COR-L47 (cell line): Measurements from ENCODE around the gene BMF.

Experiments
- DNase-seq: peaks from one replicate; lab custom pipeline; 2025; lab: John Stamatoyannopoulos, UW

The BMF gene

DNA sequence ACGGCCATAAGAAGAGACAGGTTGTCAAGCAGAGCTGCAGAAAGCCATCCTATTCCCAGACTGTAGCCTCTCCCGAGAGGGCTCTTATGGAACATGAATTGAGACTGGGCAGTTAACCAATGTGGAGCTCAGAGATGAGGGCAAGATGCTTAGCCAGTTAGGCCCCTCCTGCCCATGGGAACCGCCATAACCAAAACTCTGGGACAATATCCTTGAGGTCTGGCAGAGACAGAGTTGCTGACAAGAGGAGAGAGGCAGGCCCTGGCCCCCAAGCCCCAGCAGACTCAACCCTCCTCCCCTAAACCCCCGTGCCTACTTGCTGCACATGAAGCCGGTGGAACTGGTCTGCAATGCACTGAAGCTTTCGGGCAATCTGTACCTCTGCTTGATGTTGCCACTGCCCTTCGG lies 4.8 kb downstream of the BMF start:
- no peak for DNase-seq

DNA sequence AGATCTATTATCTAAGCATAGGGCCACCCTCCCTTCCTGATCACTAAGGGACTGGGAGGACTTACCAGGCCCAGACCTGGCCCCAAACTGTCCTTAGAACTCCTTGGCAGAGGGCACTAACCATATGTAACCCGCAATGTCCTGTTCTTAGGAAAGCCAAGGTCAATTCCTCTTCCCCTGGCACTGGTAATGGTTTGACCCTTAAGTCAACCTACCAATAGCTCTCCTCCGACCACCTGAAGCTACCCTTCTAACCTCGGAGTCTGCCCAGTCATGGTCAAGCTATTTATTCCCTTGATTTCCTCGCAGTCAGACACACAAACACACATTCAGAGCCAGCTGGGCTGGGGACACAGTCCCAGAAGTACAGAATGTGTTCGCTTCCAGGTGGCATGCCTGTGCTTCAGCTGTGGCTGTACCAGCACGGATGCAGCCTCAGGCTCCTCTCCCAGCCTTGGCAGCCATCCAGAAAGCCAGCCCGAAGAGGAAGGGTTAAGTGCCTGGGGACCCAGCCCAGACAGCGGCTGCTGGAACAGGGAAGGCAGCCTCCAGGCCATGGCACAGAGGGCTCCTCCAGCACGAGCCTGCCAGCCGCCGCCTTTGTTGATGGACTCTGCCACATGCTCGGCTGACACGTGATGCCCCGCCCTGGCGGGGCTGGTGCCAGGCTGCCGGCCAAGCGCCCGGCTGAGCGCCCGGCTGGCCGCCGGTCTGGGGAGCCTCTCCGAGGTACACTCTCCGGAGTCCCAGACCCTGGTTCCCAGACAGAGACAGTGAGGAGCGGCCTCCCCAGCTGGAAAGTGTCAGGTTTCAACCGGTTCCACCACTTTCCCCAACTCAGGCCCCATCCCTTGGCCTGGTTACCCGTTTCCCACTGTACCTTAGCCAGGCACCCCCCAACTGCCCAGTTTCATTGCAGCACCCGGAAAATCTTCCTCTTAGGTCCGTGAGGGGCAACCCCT lies 5.5 kb downstream of the BMF start:
- peak; percentile 97 for DNase-seq

DNA sequence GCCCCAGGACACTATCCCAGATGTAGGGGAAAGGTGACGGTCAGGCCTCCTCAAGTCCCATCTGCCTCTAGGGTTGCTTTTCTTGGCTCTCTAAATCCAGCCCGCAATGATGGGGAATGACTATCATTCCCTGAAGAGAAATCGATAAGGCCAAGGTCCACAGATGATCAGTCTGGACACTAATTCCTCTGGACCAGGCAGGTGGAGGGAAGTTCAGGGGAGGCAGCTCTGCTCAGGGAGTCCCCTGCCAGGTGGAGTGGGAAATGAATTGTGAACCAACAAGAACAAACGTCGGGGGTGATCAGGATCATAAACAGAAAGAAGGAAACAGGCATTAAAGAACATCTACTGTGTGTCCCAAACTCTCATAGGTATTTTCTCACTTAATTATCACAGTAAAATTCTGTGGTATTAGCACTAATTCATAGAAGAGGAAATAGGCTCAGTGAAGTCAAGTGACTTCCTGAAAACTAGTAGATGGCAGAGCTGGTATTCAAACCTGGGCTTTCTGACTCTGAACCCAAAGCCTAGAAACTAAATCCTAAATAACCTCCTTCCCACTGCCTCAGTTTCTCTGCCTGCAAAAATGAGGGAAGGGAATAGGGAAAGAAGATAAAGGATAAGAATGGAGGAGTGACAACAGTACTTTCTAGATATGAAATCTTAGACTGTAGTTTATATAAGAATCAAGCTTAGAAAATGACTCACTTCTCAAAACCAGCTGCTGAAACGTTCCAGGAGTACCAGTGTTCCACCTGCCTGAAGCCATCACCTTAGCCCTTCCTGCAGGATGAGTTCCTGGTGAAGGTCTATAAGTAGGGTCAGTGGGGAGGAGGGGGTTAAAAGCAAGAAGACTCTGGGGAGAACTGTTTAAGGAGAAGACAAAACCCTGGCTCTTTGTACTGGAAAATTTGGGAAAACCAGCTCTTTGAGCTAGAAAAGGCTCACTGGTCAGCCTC lies 7.5 kb downstream of the BMF start:
- no peak for DNase-seq

DNA sequence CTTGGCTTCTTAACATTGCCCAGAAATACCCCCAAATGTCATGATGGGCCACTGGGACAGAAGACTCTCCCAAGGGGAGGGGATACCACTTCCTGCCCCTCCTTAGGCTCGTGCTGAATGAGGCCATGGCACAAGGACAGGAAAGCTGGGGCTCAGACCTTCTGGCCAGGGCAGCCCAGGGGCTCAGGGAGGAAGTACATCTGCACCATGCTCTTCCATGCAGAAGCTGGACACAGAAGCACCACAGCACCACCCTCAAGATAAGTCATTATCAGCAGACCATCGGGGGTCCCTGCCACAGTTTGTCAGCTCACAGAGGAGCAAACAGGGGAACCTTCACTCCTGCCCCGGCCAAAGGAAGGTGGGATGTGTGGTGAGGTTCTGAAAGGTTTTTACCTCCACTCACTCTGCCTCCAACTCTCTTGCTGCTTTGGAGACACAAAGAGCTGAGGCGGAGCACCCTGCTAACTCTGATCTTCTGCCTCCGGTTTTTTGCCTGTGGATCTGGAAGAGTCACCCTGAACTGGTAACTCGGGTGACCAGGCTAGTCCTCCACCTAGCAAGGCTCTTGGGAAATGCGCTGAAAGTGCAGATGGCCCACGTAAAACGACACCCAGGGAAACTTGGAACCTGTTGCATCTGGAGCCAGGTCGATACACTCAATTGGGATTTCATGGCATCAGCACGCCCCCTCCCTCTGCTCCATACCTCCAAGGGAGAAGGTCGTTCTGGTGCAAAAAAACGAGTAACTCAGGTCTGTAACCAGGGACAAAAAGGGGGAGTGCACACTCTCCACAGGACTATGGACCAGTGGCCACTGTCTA lies 8.3 kb downstream of the BMF start:
- no peak for DNase-seq

DNA sequence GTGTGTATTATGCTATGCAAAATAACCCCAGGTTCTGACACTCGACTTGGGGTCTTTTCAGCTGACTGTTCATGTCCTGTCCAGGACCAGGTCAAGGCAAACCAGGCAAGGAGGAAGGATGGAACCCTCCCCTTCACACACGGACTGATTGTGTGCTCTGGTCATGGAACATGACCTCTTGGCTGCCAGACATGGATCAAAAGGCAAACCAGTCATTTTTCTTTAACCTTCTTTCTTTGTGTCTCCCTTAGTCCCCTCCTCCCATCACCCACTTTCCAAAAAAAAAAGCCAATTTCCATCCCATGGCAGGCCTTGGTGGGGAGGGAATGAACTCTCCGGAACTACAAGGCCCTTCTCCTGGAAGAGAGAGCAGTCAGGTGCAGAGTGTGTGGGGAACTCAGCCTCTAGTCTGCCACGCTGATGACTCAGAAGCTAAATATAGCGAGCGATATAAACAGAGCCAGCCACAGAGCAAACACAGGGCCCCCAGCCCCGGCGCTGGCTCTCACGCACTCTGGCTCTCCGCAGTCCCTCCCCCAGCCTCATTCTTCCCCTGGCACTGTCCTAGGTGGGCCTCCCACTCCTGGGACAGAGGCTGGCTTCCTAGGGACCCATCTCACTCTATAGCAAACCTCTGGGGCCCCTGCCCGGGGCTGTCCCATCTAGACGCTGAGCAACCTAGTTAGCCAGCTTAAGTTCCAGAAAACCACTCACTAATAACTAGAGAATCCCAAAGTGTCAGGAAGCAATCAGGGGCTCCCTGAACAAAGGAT lies 10.0 kb downstream of the BMF start:
- peak; percentile 83 for DNase-seq

DNA sequence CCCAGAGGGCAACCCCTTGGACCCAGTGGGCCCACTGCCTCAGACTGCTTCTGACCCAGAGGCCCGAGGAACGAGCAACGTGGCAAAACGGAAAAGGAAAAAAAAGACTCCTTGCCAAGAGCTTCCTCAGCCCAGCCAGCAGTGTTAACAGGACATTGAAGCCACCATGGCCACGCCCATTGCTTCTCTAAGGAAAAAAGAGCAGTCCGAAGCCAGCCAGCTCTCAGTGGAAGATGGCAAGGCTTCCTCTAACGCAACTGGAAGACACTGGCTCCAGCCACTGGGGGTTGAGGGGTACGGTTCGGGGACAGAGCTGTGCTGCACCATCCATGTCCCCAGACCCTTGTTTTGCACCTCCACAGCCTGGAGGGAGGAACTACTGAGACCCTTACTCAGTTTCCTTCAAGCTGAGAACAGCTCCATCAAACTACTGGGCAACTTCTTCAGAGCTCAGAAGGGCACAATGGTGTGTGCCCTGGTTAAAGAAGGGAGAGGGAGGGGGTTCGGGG lies 10.7 kb downstream of the BMF start:
- DNase-seq, result no peak

DNA sequence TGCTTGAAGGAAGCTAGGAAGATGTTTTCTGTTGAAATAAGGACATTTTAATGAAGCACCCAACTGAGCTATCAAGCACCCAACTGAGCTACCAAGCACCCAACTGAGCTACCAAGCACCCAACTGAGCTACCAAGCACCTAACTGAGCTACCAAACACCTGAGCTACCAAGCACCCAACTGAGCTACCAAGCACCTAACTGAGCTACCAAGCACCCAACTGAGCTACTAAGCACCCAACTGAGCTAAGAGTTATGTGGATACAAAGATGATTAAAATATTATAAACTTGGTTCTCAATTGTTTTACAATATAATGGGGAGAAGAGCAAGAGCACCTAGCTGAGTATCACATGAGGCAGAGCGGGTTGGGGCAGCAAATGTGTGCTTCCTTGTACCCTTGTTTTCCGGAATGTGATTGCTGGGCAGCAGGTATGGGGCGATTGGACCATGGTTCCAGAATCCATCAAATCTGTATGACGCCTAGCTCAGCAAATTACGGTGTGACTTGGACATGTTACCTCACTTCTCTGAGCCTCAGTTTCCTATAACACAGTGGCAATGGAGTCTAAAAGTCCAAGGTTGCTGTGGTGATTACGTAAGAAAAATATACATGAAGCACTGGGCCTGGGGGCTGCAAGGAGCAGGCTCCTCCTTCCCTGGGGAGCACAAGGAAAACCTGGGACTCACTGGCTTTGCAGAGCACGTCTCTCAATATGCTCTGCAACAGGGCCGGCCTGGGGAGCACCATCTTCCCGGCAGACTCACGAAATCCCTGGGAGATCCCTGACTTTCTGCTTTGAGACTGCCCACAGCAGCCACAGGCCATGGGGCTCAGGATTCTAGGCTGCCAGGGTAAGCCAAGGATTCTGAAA lies 11.3 kb downstream of the BMF start:
- no peak for DNase-seq

DNA sequence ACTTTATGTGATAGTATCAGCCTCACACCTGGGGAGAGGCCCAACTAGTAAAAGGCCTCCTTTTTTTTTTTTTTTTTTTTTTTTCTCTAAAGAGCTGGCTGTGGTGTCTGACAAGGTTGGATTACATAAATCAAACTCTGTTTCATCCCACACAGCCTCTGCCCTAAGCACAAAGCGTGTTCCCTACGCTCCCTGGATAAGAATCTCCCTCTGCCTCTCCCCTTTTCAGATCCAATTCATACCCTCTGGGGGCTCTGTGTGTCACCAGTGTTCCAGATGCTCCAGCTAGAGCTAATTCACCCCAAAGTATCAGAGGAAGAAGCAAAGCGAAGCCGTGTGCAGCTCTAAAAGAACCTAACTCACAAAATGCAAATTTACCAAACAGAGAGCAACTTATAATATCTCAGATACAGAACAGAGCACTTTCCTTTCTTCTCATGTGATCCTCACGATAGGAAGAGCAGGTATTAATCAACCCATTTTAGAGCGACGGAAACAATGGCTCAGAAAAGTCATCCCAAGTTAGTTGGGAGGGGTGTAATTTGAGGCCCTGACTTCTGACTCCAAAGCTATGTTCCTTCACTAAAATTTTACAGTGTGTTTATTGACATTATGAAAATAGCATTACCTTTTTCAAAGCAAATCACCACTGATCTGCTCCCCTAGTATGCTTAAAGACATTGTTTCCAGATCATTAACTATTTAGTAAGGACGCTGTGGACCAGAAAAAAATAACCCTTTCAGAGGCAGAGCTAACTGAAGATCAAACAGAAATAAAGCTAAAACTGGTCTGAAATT lies 12.4 kb downstream of the BMF start:
- DNase-seq, result no peak

DNA sequence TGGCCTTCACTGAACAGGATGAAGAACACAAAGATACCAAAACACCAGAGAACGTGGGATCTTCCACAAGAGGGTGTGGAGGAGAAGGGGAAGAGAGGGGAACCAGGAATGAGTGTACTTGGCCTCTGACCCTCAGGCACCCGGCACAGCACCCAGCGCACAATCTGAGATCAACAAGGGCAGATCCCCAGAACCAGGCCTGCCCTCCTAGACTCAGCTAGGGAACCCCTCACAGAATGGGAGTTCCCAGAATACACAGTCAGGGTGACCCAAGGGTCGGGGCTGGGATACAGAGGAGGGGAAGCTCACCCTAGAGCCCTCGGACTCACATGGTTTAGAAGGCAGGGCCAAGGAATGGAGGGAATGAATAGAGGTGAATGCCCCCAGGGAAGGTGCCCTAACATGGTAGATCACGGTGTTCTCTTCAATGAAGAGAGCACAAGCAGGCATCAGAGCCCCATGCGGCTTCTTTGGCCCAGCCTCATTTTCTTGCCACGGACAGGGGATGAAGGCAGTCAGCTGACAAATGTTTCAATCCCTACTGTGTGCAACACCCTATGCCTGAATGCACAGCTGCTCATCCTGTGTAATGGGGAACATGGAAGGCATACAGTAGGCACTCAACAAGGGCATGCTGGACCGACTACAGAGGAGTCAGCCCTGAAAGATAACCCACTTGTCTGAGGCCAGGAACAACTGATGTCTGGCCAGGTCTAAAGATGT lies 13.1 kb downstream of the BMF start:
- DNase-seq, result no peak

DNA sequence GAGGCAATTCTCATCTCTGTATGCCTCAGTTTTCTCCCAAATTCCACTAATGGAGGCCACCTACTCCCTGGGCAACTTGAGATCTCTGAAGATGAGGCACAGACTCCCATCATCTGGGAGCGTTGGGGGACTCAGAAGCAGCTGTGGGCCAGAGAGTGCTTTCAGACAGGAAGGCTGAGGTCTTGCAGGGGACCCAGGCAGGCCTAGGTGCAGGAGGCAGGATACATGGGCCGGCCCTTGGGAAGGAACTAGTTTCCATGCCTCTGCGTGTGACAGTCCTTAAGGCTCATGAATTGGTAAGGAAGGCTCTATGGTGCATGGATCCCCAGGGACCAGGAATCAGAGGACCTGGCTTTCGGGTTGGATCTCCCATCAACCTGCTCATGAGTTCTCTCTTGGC lies 14.5 kb downstream of the BMF start:
- no peak for DNase-seq

DNA sequence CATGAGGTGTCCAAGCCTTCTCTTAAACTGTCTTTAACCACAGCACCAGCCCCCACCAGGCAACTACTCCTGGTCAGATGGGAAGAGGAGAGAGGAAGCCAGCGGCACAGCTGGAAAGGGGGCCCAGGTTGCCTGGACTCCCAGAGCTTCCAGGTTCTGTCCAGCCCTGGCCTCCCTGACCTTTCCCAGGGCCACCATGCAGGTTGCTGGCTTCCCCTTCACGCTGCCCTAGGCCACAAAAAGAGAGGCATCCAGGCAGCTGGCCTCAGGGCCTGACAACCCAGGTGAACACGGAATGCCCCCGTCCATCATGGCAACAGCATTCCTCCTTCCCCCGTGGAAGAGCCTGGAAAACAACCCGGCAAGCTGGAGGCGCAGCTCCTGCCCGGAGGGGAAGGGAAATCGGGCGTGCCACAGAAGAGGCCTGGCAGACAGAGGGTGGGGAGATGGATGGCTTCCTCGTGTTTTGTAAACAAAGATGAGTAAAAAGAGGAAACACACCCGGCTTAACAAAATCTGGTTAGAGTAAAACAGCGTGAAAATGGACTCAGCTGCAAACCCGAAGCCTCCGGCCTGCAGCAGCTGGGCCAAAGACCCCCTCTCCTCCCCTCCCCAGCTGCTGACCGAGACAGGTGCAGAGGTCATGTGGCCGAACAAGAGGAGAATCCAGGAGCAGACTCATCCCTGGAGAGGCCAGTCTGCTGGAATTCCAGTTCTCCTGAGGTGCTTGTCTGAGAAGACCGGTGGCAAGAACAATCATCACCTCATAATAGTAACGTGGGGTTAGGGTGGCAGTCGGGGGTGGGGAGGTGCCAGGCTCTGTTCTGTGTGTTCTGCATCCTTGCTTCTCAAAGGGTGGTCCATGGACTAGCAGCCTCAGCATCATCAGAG lies 15.5 kb downstream of the BMF start:
- DNase-seq, result peak; percentile 63

DNA sequence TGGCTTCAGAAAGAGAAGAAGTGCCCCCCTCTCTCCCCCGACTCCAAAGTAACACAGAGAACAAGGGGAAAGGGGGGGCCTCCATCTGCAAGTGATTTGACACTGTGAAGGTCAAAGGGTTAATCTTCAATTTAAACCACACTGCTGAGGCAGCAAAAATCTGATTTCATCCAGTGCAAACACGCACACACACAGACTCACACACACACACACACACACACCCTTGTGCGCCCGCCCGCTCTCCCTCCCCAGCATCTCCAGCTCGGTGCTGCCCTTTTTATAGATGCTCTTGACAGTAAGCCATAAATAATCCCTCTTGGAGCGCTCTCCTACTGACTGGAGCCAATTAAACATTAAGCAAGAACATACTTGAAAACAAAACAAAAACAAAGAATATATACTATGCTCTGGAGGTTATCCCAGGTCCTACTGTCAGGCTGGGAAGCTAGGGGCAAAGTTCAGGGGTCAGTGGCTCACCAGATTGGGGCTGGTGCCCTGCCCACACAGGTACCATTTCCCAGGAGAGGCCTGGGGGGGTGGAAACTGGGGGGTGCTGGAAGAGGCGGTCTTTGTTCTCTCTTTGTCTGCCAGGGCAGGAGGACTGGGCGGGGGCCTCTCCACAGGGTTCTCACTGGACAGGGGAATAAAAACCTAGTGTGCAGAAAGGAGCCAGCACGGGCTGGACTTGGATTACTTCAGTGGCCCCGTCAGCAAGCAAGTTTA lies 16.3 kb downstream of the BMF start:
- peak; percentile 71 for DNase-seq

DNA sequence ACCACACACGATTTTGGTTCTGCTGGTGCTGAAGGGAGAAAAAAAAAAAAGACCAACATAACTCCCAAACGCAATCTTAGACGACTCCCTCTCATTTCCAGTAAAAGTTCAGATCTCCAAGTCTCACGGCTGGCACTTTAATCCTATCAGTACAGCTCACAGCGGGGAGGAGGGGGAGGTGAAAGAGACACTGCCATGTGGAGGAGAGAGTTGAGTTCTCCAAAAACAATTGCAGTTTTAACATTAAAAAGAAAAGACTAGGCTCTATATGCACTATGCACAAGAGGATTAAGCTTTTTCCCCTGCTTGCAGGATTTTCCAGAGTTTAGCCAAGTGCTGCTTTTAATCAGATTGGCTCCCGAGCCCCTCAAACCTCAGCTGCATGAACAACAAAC lies 16.8 kb downstream of the BMF start:
- DNase-seq, result no peak

DNA sequence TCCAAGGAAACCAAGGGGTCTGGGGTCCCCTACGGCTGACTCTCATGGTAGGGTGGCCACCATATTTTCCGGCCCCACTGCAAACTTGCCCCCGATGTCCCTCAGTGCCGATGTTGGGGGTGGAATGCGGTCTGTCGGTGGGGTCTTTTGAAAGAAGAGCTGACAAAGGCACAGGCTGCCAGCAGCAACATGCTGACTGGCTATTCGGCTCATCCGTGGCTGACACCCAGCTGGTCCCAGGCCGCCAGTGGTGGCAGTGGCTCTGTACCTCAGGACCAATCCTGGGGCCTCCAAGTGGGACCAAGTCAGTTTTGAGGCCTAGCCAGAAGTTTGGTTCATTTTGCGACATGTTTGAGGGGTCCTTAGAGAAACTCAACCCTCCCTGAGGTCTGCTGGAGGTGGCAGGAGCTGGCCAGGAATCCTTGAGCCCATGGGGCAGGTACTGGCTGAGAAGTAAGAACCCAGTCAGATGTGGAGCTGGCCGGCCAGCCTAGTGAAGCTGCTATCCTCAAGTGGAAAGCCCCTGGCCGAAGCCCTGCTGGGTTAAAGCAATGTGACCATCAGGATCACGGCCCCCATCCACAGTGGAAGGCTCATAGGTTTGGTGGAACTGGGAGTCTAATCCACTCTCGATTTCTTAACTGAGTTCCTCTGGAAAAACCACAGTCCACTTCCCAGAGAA lies 17.8 kb downstream of the BMF start:
- no peak for DNase-seq

DNA sequence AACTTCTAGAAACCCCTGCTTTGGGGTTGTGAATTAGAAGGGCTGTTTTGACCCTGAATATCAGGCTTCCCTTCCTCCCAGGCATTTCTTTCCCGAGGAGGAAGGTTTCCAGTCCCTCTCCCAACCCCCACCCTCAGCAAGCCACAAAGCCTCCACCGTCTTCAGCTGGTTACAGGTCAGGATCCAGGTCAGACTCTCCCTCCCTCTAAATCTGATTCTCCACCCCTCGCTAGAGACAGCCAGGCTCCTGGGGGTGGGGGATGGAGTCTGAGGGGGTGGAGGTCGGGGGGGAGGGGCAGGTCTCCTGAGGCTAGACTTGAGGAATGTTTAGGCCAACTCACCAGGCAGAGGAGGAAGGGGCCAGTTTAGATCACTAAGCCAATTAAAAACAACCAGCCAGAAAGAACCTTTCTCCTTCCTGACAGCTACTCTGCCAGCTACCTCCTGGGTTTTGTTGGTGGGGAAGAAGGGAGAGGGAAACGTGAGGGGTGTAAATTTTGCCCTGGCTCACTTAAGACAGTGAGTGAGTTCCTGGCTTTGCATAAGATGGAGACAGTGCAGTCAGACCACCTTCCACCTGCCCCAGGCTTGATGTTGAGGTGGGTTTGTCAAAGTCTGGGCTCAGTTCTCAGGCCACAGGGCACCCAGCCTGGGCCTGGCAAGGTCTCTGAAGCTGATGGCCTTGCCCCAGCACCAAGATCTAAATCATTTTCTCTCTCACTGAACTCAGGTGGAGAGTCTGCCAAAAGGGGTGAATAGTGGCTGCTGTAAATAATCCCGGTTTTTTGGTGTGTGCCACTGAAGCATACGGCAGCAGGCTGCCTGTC lies 19.5 kb downstream of the BMF start:
- DNase-seq, result no peak
